ENCODE measurements around the gene IGSF6. TPM values are rescaled to one million over a fixed set of nuclear protein-coding genes. Genes with fewer than 3 reads are reported as not detected.

The IGSF6 gene
- total RNA-seq, 4 donors from 2014 or later = 2.8 to 18.6 (median 6.8) TPM

- DNase-seq (ENCODE audit: low spot score) = no peak
- TF ChIP-seq, protein P1, sequence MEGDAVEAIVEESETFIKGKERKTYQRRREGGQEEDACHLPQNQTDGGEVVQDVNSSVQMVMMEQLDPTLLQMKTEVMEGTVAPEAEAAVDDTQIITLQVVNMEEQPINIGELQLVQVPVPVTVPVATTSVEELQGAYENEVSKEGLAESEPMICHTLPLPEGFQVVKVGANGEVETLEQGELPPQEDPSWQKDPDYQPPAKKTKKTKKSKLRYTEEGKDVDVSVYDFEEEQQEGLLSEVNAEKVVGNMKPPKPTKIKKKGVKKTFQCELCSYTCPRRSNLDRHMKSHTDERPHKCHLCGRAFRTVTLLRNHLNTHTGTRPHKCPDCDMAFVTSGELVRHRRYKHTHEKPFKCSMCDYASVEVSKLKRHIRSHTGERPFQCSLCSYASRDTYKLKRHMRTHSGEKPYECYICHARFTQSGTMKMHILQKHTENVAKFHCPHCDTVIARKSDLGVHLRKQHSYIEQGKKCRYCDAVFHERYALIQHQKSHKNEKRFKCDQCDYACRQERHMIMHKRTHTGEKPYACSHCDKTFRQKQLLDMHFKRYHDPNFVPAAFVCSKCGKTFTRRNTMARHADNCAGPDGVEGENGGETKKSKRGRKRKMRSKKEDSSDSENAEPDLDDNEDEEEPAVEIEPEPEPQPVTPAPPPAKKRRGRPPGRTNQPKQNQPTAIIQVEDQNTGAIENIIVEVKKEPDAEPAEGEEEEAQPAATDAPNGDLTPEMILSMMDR (IDR thresholded peaks at IDR 0.05) = no peak
- no peak for ATAC-seq (ENCODE audit: low FRiP score)
Observed at GRCh38 chr16:21614896-21615295, 37.5 kb downstream of the IGSF6 start.

GRCh38 chr16:21613781-21614180 is 38.6 kb downstream of the IGSF6 start:
- no peak for ATAC-seq (ENCODE audit: low FRiP score)
- DNase-seq (ENCODE audit: low spot score) = no peak
- TF ChIP-seq, protein P1 (IDR thresholded peaks at IDR 0.05) = no peak

DNA sequence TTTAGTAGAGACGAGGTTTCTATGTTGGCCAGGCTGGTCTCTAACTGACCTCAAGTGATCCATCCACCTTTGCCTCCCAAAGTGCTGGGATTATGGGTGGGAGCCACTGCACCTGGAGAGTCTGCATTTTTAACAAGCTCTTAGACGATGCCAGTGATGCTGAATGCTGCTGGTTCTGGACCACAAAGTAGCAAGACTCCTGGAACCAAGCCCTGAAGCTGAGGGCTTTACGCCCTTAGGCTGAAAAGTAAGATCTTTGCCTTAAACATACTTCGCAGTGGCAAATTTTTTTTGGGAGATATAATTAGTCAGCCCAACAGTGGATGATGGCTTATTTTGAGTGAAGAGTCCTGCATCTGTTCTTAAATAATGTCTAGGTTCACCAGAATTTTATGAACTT is 39.0 kb downstream of the IGSF6 start:
- ATAC-seq (ENCODE audit: low FRiP score) (no peak), DNase-seq (ENCODE audit: low spot score) (no peak)
- TF ChIP-seq, protein P1 (IDR thresholded peaks at IDR 0.05) = no peak

GRCh38 chr16:21611556-21612384 is 40.6 kb downstream of the IGSF6 start:
- ATAC-seq (ENCODE audit: low FRiP score) = peak; percentile 72
- no peak for DNase-seq (ENCODE audit: low spot score)
- TF ChIP-seq, protein P1 (IDR thresholded peaks at IDR 0.05) = no peak

DNA sequence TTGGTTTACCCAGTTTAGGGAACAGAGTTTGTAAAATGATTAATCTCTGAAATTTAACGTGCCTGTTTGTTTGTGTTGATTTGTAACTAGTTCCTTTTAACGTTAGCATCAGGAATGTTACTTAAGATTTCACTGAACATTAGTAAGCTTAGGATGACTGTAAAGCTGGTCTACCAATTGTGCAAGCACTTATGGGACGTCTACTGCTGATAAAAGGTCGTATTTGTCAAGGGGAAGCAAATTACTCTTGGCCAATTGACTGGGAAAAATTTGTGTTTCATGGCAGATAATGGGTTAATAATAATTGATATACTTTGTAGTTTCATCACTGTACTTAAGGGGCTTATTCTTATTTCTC is 41.2 kb downstream of the IGSF6 start:
- ATAC-seq (ENCODE audit: low FRiP score) (peak; percentile 66), DNase-seq (ENCODE audit: low spot score) (no peak)
- TF ChIP-seq, protein P1 (IDR thresholded peaks at IDR 0.05) = no peak

GRCh38 chr16:21610766-21611165 is 41.6 kb downstream of the IGSF6 start:
- no peak for ATAC-seq (ENCODE audit: low FRiP score)
- no peak for DNase-seq (ENCODE audit: low spot score)
- TF ChIP-seq, protein P1 (IDR thresholded peaks at IDR 0.05) = no peak

DNA sequence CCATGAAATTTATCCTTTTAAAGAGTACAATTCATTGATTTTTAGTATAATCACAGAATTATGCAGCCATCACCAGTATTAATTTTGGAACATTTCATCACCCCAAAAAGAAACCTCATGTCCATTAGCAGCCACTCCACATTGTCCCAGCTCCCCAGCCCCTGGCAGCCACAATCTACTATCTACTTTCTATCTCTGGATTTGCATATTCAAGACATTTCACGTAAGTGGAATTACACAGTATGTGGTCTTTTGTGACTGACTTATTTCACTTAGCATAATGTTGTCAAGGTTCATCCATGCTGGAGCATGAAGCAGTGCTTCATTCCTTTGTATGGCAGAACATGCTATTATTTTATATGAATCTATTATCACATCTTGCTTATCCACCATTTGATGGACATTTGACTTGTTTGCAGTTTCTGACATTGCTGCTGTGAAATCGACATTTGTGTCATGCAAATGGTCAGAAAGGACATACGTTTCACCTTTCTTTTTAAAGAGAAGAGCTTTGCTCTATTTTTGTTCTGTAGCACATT is 42.3 kb downstream of the IGSF6 start:
- DNase-seq (ENCODE audit: low spot score) (no peak), ATAC-seq (ENCODE audit: low FRiP score) (no peak)
- TF ChIP-seq, protein P1 (IDR thresholded peaks at IDR 0.05) = no peak

All from omental fat pad (tissue), 4 donors.